ENCODE data around the gene SYNE3. TPM values are rescaled to one million over a fixed set of nuclear protein-coding genes. Genes with fewer than 3 reads are reported as not detected.

Gene SYNE3, protein sequence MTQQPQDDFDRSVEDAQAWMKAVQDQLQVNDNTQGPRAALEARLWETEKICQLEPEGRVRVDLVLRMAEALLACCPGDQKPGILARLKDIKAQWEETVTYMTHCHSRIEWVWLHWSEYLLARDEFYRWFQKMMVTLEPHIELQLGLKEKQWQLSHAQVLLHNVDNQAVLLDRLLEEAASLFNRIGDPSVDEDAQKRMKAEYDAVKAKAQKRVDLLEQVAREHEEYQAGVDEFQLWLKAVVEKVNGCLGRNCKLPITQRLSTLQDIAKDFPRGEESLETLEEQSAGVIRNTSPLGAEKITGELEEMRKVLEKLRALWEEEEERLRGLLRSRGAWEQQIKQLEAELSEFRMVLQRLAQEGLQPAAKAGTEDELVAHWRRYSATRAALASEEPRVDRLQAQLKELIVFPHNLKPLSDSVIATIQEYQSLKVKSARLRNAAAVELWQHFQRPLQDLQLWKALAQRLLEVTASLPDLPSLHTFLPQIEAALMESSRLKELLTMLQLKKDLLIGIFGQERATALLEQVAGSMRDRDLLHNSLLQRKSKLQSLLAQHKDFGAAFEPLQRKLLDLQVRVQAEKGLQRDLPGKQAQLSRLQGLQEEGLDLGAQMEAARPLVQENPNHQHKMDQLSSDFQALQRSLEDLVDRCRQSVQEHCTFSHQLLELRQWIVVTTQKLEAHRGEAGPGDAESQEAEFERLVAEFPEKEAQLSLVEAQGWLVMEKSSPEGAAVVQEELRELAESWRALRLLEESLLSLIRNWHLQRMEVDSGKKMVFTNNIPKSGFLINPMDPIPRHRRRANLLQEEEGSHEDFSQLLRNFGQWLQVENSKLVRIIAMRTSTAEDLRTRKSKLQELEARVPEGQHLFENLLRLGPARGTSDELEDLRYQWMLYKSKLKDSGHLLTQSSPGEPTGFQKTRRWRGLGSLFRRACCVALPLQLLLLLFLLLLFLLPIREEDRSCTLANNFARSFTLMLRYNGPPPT
- 75.3 TPM for total RNA-seq

- DNase-seq (ENCODE audit: low spot score) = peak; percentile 80
- intact Hi-C loops (cut with DNase I) = no loop called here
Measured at GRCh38 chr14:95516554-95517181, at the start of gene SYNE3. Gene SYNE3, minus strand, starts transcription at chr14:95516650. Its CDS starts 40,829 bp downstream, at chr14:95475821.

GRCh38 chr14:95564060-95564459 lies 47.6 kb upstream of the SYNE3 start:
- no peak for DNase-seq (ENCODE audit: low spot score)
- no peak for ATAC-seq
- intact Hi-C loops (cut with DNase I) = loop anchor here (5.0 to 10.0 kb wide), 2 partner anchors 428 to 711 kb away; no protein-coding TSS in a partner anchor

More at GRCh38 chr14:95516554-95517181, at the start of gene SYNE3:
- peak; percentile 57 for ATAC-seq

- intact Hi-C loops (cut with DNase I) = loop anchor here (5.0 to 10.0 kb wide), 2 partner anchors 429 to 712 kb away; no protein-coding TSS in a partner anchor
- ATAC-seq = peak; percentile 66
- DNase-seq (ENCODE audit: low spot score) = no peak
Measured at GRCh38 chr14:95562892-95563685, 46.6 kb upstream of the SYNE3 start.

- ATAC-seq (peak; percentile 85), DNase-seq (ENCODE audit: low spot score) (peak; percentile 91)
- intact Hi-C loops (cut with DNase I) = loop anchor here (5.0 to 10.0 kb wide), 2 partner anchors 431 to 714 kb away; no protein-coding TSS in a partner anchor
Measured at GRCh38 chr14:95561001-95561412, 44.6 kb upstream of the SYNE3 start.

DNA sequence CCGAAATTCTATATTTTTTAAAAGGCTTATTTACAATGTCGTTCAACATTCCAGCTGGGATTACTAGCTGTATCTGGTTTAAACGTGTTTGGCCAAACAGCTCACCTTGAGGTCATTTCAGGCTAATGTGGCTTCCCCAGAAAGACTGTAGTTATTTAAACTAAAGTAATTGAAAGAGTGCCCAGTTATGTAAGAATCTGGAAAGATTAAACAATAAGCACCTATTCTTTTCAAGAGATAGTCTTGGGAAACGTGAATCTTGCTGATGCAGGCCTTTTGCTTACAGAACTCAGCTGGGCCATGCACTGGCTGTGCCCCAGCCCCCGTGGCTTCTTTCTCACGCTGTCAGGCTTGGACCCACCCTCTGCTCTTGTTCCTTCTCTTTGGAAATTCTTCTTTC lies 42.8 kb upstream of the SYNE3 start:
- intact Hi-C loops (cut with DNase I) = no loop called here
- no peak for DNase-seq (ENCODE audit: low spot score)
- no peak for ATAC-seq

- intact Hi-C loops (cut with DNase I) = no loop called here
- no peak for ATAC-seq
- no peak for DNase-seq (ENCODE audit: low spot score)
Measured at GRCh38 chr14:95557832-95558231, 41.4 kb upstream of the SYNE3 start.

DNA sequence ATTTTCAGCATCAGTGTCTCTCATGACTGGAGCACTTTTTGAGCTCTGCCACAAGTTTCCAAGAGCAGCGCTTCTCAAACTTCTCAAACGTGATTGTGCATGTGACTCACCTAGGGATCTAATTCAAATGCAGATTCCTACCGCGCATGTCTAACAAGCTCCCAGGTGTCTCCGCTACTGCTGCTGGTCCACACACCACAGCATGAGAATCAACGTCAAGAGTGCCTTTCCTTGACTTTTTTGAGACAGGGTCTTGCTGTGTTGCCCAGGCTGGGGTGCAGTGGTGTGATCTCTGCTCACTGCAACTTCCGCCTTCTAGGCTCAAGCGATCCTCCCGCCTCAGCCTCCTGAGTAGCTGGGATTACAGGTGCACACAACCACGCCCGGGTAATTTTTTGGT lies 40.8 kb upstream of the SYNE3 start:
- no peak for DNase-seq (ENCODE audit: low spot score)
- no peak for ATAC-seq
- intact Hi-C loops (cut with DNase I) = no loop called here

DNA sequence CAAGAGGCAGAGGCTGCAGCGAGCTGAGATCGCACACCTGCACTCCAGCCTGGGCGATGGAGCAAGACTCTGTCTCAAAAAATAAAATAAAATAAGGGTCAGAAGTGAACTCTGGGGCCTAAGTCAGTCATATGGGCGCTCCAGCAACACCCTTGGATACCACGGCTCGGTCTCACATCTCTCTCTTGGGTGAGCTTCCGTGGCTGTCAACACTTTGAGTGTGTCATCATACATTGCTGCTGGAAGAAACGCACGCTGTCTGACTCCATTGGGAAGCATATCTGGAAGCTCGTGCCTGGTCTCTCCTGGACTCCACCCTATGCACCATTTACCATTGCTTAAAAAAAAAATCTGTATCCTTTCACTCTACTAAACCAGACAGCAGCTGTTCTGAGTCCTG lies 38.6 kb upstream of the SYNE3 start:
- no peak for DNase-seq (ENCODE audit: low spot score)
- no peak for ATAC-seq

DNA sequence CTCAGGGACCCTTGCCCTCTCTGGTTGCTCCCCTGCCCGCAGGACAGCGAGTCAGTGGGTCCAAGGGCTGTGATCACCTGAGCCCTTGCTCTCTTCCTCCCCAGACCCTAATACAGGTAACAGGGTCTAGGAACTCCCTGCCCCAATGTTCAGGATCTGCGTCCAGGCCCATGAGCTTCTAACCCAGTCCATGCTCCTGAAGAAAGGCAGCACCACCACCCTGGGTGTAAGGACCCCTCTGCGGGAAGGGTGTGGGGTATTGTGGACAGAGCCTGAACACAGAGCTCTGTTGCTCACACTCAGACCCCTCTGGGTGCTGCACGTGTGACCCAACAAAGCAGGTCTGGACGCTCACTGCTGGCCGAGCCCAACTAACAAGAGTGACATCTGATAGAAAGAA lies 36.7 kb upstream of the SYNE3 start:
- intact Hi-C loops (cut with DNase I) = no loop called here
- no peak for DNase-seq (ENCODE audit: low spot score)
- no peak for ATAC-seq

More for the DNA sequence above, 38.6 kb upstream of the SYNE3 start:
- intact Hi-C loops (cut with DNase I) = no loop called here

DNA sequence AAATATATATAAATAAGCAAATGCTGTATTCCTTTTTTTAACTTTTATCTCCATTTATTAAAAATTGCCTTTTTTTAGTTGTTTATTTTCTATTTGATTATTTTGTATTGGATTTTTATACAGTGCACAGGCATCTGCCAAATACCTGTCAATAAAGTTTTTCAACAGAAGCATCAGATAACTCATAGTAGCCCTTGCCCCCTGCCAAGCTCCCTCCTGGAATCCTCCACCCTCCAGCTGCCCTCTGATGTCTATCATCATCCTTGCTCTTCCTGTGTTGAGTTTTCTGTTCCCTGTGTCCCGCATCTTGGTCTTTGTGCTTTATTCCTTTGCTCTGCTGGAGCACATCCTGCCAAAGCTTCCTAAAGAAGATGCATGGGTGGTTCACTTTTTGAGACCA lies 35.0 kb upstream of the SYNE3 start:
- ATAC-seq (no peak), DNase-seq (ENCODE audit: low spot score) (no peak)
- intact Hi-C loops (cut with DNase I) = no loop called here

- DNase-seq (ENCODE audit: low spot score) (no peak), ATAC-seq (no peak)
- intact Hi-C loops (cut with DNase I) = no loop called here
Measured at GRCh38 chr14:95549656-95550585, 33.5 kb upstream of the SYNE3 start.

DNA sequence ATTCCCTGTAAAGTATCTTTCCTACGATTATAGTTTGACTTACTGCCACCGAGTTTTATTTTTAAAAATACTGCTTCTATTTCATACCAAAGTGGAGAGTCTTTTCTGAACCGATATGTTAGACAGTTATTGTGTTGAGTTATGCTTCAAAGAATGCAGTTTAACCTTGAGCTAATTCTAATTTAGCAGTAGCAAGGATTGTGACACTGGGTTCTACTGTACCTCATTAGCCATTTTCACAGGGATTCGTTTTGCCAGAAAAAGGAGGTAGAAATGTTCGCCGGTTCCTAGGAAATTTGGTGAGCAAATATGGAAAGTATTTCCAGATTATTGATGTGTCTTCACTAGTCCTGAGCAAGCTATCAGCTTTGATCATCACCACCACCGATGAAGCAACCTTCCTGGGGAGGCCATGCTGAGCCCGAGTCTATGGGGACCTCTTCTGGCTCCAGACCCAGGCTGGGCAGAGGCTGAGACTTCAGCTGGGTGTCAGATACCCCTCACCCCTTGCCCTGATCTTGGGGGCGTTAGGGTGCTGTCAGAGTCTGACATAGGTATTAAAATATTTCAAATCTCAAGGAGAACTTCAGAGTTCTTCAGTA lies 32.0 kb upstream of the SYNE3 start:
- no peak for ATAC-seq
- intact Hi-C loops (cut with DNase I) = no loop called here
- no peak for DNase-seq (ENCODE audit: low spot score)

GRCh38 chr14:95547626-95548327 lies 31.3 kb upstream of the SYNE3 start:
- intact Hi-C loops (cut with DNase I) = no loop called here
- ATAC-seq (no peak), DNase-seq (ENCODE audit: low spot score) (no peak)

GRCh38 chr14:95547272-95547625 lies 30.8 kb upstream of the SYNE3 start:
- DNase-seq (ENCODE audit: low spot score) (no peak), ATAC-seq (no peak)
- intact Hi-C loops (cut with DNase I) = no loop called here

DNA sequence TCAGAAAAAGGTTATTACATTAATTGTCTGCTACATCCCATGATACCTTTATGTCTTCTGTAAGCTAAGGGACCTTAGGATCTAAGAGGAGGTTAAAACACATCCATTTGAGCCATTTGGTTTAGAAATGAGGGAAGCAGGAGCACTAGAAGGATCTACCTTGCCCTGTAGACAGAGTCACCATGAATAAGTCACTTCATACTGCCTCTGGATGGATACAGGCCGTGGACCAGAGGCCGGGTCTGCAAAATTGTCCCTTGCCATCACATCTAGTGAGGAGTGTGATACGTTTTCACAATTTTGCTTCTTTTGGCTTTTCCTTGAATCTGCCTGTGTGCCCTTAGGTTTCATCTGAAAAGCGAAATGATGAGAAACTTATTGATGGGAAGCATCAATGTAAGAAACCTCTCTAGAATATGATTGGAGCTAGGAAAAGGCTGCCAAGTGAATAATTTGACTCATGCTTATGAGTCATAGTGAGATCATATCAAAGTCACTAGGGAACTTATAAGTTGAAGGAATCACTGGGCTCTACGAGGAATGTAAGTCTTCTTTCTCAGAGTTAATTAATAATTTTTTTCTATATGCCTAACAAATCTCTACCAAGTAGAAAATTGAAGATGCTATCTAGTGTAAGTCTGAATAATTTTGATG lies 29.2 kb upstream of the SYNE3 start:
- DNase-seq (ENCODE audit: low spot score) = no peak
- peak; percentile 55 for ATAC-seq
- intact Hi-C loops (cut with DNase I) = no loop called here

DNA sequence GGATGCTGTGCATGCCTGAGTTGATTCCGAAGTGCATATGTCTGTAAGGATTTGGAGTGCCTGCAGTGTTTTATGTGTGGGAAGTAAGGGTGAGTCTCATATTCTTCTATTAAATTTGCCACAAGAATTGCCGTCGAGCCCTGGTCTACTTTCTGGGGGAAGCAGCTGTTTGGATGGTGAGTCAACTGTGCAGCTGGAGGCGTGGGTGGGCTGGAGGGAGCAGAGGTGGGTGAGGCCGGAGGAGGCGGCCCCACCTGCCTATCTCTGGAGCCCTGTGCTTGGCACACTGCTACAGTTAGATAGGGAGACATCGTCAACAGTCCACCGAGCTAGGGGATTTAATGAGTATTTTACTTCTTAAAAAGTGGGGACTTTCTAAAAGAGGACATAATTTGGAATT lies 28.1 kb upstream of the SYNE3 start:
- ATAC-seq (peak; percentile 44), DNase-seq (ENCODE audit: low spot score) (no peak)
- intact Hi-C loops (cut with DNase I) = no loop called here
